Neuronal stem cell (in vitro differentiated cells): ENCODE measurements around the gene ACTRT1.

Experiments
- DNase-seq: peaks from one replicate; pipeline ENCODE4 v3.0.0-alpha.2; 2013; ENCODE audit warnings: low spot score
- H2AFZ ChIP-seq: one replicate; pipeline ENCODE4 v1.6.1; 2013; ENCODE audit warnings: mild to moderate bottlenecking, low read length, inconsistent platforms
- H2AK5ac ChIP-seq: 2 replicates; pipeline ENCODE4 v1.6.1; 2013; ENCODE audit warnings: low read depth, mild to moderate bottlenecking, inconsistent platforms, low read length, moderate library complexity, mixed read lengths
- H2BK120ac ChIP-seq: 2 replicates; pipeline ENCODE4 v1.6.1; 2013; ENCODE audit warnings: low read depth, mild to moderate bottlenecking, inconsistent platforms, low read length, moderate library complexity, mixed read lengths
- H2BK12ac ChIP-seq: one replicate; pipeline ENCODE4 v1.6.1; 2013; ENCODE audit warnings: low read length, inconsistent platforms
- H2BK15ac ChIP-seq: 2 replicates; pipeline ENCODE4 v1.6.1; 2013; ENCODE audit warnings: mild to moderate bottlenecking, low read length, inconsistent platforms, mixed read lengths
- H2BK5ac ChIP-seq: one replicate; pipeline ENCODE4 v1.6.1; 2013; ENCODE audit warnings: inconsistent platforms, mild to moderate bottlenecking, low read length, moderate library complexity
- H3K14ac ChIP-seq: one replicate; pipeline ENCODE4 v1.6.1; 2013; ENCODE audit warnings: low read length, inconsistent platforms
- H3K18ac ChIP-seq: 2 replicates; pipeline ENCODE4 v1.6.1; 2013; ENCODE audit warnings: low read length, inconsistent platforms
- H3K23ac ChIP-seq: 2 replicates; pipeline ENCODE4 v1.6.1; 2013; ENCODE audit warnings: low read depth, mild to moderate bottlenecking, mixed read lengths, low read length, inconsistent platforms; ENCODE audit not compliant: poor library complexity
- H3K27ac ChIP-seq: replicated peaks from 3 replicates; pipeline ENCODE4 v1.5.1; 2013; ENCODE audit warnings: low read length, inconsistent platforms
- H3K27me3 ChIP-seq, 3 experiments: 2 replicates each; pipeline ENCODE4 v1.6.1; 2013; ENCODE audit warnings: low read length in 3 of 3, mild to moderate bottlenecking in 2 of 3, inconsistent platforms in 1 of 3, low read depth in 1 of 3, mixed read lengths in 1 of 3, moderate library complexity in 1 of 3; ENCODE audit not compliant: control insufficient read depth in 3 of 3, insufficient read depth in 3 of 3
- H3K36me3 ChIP-seq, 2 donors: replicated peaks in 1 of 2; 2 replicates each; pipeline ENCODE4 v1.6.1; 2013; ENCODE audit warnings: low read length in 2 of 2; ENCODE audit not compliant: control insufficient read depth in 2 of 2, insufficient read depth in 2 of 2
- H3K4ac ChIP-seq: 2 replicates; pipeline ENCODE4 v1.6.1; 2013; ENCODE audit warnings: inconsistent platforms, mild to moderate bottlenecking, low read length, moderate library complexity
- H3K4me1 ChIP-seq, 2 donors: 1 replicate in 1 of 2; 2 replicates in 1 of 2; pipeline ENCODE4 v1.6.1; 2013; ENCODE audit warnings: low read length in 2 of 2, low read depth in 1 of 2; ENCODE audit not compliant: control insufficient read depth in 2 of 2, insufficient read depth in 1 of 2
- H3K4me2 ChIP-seq: one replicate; pipeline ENCODE4 v1.6.1; 2013; ENCODE audit warnings: mild to moderate bottlenecking, low read length, inconsistent platforms; ENCODE audit not compliant: insufficient read depth, poor library complexity, severe bottlenecking
- H3K4me3 ChIP-seq, 2 donors: 2 replicates each; pipeline ENCODE4 v1.5.1; 2013; ENCODE audit warnings: low read length in 2 of 2, mild to moderate bottlenecking in 2 of 2, inconsistent platforms in 1 of 2, moderate library complexity in 1 of 2
- H3K79me1 ChIP-seq: one replicate; pipeline ENCODE4 v1.6.1; 2013; ENCODE audit warnings: low read depth, mild to moderate bottlenecking, inconsistent platforms, low read length, moderate library complexity
- H3K9ac ChIP-seq: one replicate; pipeline ENCODE4 v1.6.1; 2013; ENCODE audit warnings: mild to moderate bottlenecking, low read depth, low read length, inconsistent platforms; ENCODE audit not compliant: poor library complexity
- H3K9me3 ChIP-seq, 2 donors: replicated peaks in 1 of 2; 2 replicates each; pipeline versions ENCODE3 to v1.6.1; 2013; ENCODE audit warnings: low read length in 2 of 2, mild to moderate bottlenecking in 2 of 2, inconsistent platforms in 1 of 2, low read depth in 1 of 2, mixed read lengths in 1 of 2, moderate library complexity in 1 of 2; ENCODE audit not compliant: control insufficient read depth in 2 of 2, insufficient read depth in 1 of 2
- H4K8ac ChIP-seq: one replicate; pipeline ENCODE4 v1.6.1; 2013; ENCODE audit warnings: low read depth, mild to moderate bottlenecking, inconsistent platforms, low read length, moderate library complexity
- H4K91ac ChIP-seq: one replicate; pipeline ENCODE4 v1.6.1; 2013; ENCODE audit warnings: low read length, low read depth, mild to moderate bottlenecking, inconsistent platforms; ENCODE audit not compliant: poor library complexity
- WGBS, 2 donors: extraction: QIAGEN DNeasy Blood & Tissue Kit; methylation state at CpG; one replicate each; pipeline ENCODE4 v1.1.7; 2013; ENCODE audit warnings: missing lambda C conversion rate in 2 of 2, mixed read lengths in 1 of 2; ENCODE audit not compliant: insufficient read length in 2 of 2, insufficient replicate concordance in 1 of 2; ENCODE audit errors: extremely low coverage in 2 of 2; 5-methylcytosine and 5-hydroxymethylcytosine counted together

ACTRT1 gene

DNA sequence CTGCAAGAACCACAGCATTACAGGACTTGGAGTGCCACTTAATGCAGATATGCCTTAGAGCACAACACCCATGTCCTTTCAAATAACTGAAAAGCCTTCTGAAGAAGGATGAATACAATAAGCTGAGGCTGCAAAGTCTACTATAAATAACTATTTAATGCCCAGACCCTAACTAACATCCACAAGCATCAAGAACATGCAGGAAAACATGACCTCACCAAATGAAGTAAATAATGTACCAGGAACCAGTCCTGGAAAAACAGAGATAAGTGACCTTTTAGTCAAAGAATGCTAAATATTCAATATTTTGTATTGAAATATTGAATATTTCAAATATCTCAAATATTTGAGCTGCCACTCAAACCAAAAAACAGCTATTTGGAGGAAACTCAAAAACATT lies 16.9 kb downstream of the ACTRT1 start:
- H3K4ac ChIP-seq, result no peak overlapping the region
- no peak overlapping the region for H2AK5ac ChIP-seq
- H3K36me3 ChIP-seq, result no peaks in the 10 kb centered on the region
- H2BK5ac ChIP-seq, result no peak overlapping the region
- no peak overlapping the region for H3K4me2 ChIP-seq
- H3K9ac ChIP-seq, result no peak overlapping the region
- H4K8ac ChIP-seq, result no peak overlapping the region
- DNase-seq, result no peak
- H4K91ac ChIP-seq, result no peak overlapping the region
- no peak overlapping the region for H3K27ac ChIP-seq
- no peaks in the 10 kb centered on the region for H3K9me3 ChIP-seq
- no peak overlapping the region for H2BK120ac ChIP-seq
- no peak overlapping the region for H3K14ac ChIP-seq
- H2BK15ac ChIP-seq, result no peak overlapping the region
- H2BK12ac ChIP-seq, result no peak overlapping the region
- no peak overlapping the region for H3K18ac ChIP-seq
- no peak overlapping the region for H3K23ac ChIP-seq
- H3K4me3 ChIP-seq, result no peak overlapping the region
- H3K27me3 ChIP-seq, result no peaks in the 10 kb centered on the region
- H3K4me1 ChIP-seq, result no peaks in the 10 kb centered on the region
- H3K79me1 ChIP-seq, result no peaks in the 10 kb centered on the region
- no peak overlapping the region for H2AFZ ChIP-seq

DNA sequence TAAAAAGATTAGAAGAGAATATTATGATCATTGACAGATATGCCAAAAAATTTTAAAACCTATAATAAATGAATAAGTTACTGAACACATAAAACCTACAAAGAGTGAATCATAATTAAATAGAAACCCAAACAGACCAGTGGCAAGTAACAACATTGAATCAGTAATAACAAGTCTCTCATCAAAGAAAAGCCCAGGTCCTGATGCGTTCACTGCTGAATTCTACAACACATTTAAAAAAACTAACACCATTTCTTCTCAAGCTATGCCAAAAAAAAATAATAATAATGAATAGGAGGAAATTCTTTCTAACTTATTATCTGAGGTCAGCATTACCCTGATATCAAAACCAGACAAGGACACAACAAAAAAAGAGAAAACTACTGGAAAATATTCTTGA lies 30.6 kb downstream of the ACTRT1 start:
- Histone ChIP-seq H2BK5ac (no peak overlapping the region), H3K9ac (no peak overlapping the region), H3K27ac (no peak overlapping the region), H3K36me3 (no peaks in the 10 kb centered on the region), H3K4me3 (no peak overlapping the region), H2AFZ (no peak overlapping the region), H4K91ac (no peak overlapping the region), H2BK120ac (no peak overlapping the region), H2BK12ac (no peak overlapping the region), H3K4me2 (no peak overlapping the region), H4K8ac (no peak overlapping the region), H3K4ac (no peak overlapping the region), H3K18ac (no peak overlapping the region), H3K27me3 (no peaks in the 10 kb centered on the region), H3K79me1 (no peaks in the 10 kb centered on the region), H3K4me1 (no peaks in the 10 kb centered on the region), H3K23ac (no peak overlapping the region), H2BK15ac (no peak overlapping the region), H3K14ac (no peak overlapping the region), H3K9me3 (no peaks in the 10 kb centered on the region), H2AK5ac (no peak overlapping the region)
- DNase-seq, result no peak
- WGBS, 2 donors, result no CpG with 5 or more reads among the region's 1 CpG

DNA sequence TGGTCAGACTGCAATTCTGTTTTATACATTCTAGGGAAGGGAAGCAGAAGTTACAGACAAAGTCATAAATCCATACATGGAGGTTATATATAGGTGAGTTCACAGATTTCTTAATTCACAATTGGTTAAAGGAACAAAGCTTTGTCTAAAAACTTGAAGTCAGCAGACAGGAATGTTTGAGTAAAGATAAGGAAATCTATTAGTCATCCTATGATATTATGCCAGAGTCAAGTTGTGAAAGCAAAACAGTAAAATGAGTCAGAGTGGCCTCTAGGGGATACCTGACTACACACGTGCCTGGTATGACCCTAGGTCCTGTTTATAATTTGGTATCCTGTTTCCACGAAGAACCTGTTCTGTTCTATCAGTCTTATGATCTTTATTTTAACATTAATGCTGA lies 31.5 kb downstream of the ACTRT1 start:
- Histone ChIP-seq H3K79me1 (no peaks in the 10 kb centered on the region), H2AK5ac (no peak overlapping the region), H3K27ac (no peak overlapping the region), H3K27me3 (no peaks in the 10 kb centered on the region), H3K4me3 (no peak overlapping the region), H2BK120ac (no peak overlapping the region), H3K36me3 (no peaks in the 10 kb centered on the region), H3K4me2 (no peak overlapping the region), H4K8ac (no peak overlapping the region), H2BK12ac (no peak overlapping the region), H3K23ac (no peak overlapping the region), H2BK15ac (no peak overlapping the region), H3K18ac (no peak overlapping the region), H2AFZ (no peak overlapping the region), H4K91ac (no peak overlapping the region), H2BK5ac (no peak overlapping the region), H3K9me3 (no peaks in the 10 kb centered on the region), H3K14ac (no peak overlapping the region), H3K9ac (no peak overlapping the region), H3K4ac (no peak overlapping the region), H3K4me1 (no peaks in the 10 kb centered on the region)
- no CpG with 5 or more reads among the region's 2 CpGs for WGBS, 2 donors
- DNase-seq, result no peak

DNA sequence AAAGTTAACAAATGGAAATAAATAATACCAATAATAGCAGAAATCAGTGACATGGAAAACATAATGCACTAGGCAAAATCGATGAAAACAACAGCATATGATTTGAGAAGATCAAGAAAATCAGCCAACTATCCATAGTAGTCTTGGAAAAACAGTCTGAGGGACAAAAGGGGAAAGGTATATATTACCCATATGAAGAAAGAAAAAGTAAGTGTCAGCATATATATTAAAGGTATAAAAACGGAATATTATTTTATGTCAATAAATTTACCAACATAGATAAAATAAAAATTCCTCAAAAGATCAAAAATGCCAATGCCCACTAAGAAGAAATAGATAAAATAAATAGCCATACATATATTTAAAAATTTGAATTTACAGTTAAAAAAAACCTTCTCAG lies 33.0 kb downstream of the ACTRT1 start:
- no peak overlapping the region for H3K4ac ChIP-seq
- no peaks in the 10 kb centered on the region for H3K36me3 ChIP-seq
- no peak overlapping the region for H2AFZ ChIP-seq
- no peak overlapping the region for H3K23ac ChIP-seq
- no peaks in the 10 kb centered on the region for H3K79me1 ChIP-seq
- no peak overlapping the region for H3K14ac ChIP-seq
- no peaks in the 10 kb centered on the region for H3K27me3 ChIP-seq
- WGBS, 2 donors, result no CpG with 5 or more reads among the region's 2 CpGs
- no peak overlapping the region for H4K91ac ChIP-seq
- H2BK120ac ChIP-seq, result no peak overlapping the region
- no peak overlapping the region for H2BK12ac ChIP-seq
- H2BK15ac ChIP-seq, result no peak overlapping the region
- DNase-seq, result no peak
- H3K4me1 ChIP-seq, result no peaks in the 10 kb centered on the region
- H2BK5ac ChIP-seq, result no peak overlapping the region
- H4K8ac ChIP-seq, result no peak overlapping the region
- no peak overlapping the region for H3K4me2 ChIP-seq
- no peak overlapping the region for H3K9ac ChIP-seq
- no peaks in the 10 kb centered on the region for H3K9me3 ChIP-seq
- H3K27ac ChIP-seq, result no peak overlapping the region
- no peak overlapping the region for H2AK5ac ChIP-seq
- no peak overlapping the region for H3K4me3 ChIP-seq
- H3K18ac ChIP-seq, result no peak overlapping the region
